GM15510 (cell line): ENCODE measurements around the gene RASAL2.

ENCODE experiments used
- POLR2A ChIP-seq: IDR thresholded peaks from 3 replicates; pipeline ENCODE4 v1.6.1; 2011; ENCODE audit warnings: borderline replicate concordance; ENCODE audit not compliant: insufficient read length; ENCODE audit errors: extremely low read depth

RASAL2 gene

GRCh38 chr1:178218550-178218949, 124.6 kb downstream of the RASAL2 start:
- TF ChIP-seq POLR2A = no peak

DNA sequence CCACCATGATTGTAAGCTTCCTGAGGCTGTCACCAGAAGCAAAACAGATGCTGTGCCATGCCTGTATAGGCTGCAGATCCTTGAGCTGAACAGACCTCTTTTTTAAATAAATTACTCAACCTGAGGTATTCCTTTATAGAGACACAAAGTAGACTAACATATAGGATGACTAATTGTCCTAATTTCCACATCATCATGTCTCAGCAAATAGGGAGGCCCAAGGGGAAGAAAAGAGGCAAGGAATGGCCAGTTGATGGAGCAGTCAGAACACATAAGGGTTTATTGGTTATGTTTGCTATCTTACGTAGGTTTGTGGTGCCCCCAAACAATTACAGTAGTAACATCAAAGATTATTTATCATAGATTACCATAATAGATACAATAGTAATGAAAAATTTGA, 126.2 kb downstream of the RASAL2 start:
- TF ChIP-seq POLR2A = no peak

- no peak for TF ChIP-seq POLR2A
Observed at GRCh38 chr1:178223289-178223688, 129.4 kb downstream of the RASAL2 start.

DNA sequence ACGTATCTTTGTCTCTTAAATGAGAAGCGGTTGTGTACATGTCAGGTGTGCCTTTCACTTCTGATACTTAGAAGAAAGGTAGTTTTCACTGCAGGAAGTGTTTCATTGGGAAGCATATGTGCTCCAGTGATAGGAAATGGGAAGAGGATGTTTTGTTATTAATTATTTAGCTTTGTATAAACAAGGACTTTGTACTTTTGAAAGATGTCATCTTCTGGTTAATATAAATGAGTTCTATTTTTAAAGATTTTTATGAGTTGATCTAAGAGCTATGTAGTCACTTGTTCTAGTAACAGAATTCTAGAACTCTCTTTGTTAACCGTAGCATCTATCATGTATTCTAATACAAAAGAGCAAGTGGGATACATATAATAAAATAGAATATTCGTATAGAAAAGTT, 130.5 kb downstream of the RASAL2 start:
- no peak for TF ChIP-seq POLR2A

DNA sequence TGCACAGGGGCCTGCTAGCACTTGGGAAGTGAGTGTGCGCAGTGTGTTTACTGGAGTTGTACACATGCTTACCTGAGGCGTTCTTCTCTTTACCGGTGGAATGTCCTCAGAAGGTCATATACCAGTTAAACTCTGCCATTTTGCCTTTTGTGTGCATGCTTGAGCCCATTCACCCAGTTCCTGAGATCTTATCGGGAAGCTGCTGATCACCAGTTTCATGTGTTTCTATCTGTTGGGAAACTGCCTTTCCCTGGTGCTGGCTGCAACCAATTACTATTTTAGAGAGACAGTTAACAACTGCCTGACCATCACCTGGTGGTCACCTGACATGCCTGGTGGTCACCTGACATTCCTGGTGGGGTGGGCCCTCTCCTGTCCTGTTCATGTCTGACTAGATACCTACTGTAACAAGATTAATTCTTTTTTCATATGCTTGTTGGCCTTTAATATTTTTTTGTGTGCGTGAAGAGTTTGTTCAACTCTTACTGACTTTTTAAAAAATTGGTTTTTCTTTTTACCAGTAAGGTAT, 137.0 kb downstream of the RASAL2 start:
- no peak for TF ChIP-seq POLR2A

DNA sequence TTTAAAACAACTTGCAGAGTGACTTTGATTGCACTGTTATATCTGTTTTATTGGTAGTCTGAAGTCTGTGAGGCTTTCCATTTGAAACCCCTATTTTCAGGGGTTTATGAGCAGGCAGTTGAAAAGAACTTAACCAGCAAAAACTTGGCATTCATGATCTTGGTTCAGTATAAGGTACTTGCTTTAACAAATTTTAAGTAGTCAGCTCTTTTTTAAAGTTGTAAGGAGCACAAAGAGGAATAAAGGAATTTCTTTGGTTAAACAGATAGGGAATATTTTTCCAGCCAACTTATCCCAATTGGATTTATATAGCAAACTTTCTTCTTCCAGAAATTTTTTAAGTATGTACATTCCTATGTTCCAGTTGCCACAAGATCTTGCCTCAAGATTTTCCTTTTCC, 138.2 kb downstream of the RASAL2 start:
- no peak for TF ChIP-seq POLR2A

DNA sequence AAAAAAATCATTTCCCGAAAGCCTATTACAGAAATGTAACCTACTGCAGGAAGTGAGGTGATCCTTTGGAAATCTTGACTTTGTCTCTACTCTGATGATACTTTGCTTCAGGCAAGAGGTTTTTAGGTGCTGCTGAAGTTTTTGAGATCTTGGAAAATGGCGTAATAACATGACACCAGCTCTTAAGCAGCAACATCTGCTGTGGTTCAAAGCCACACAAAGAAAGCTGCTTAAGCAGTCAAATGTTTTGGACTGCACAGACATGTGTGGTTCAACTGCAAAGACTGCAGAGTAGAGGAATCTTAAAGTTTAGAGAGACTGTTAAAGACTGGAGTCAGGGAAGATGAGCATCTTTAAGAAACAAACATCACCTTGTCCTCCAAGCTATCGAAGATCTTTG, 139.0 kb downstream of the RASAL2 start:
- no peak for TF ChIP-seq POLR2A

- TF ChIP-seq POLR2A = no peak
Observed at GRCh38 chr1:178237121-178237520, 143.2 kb downstream of the RASAL2 start.

DNA sequence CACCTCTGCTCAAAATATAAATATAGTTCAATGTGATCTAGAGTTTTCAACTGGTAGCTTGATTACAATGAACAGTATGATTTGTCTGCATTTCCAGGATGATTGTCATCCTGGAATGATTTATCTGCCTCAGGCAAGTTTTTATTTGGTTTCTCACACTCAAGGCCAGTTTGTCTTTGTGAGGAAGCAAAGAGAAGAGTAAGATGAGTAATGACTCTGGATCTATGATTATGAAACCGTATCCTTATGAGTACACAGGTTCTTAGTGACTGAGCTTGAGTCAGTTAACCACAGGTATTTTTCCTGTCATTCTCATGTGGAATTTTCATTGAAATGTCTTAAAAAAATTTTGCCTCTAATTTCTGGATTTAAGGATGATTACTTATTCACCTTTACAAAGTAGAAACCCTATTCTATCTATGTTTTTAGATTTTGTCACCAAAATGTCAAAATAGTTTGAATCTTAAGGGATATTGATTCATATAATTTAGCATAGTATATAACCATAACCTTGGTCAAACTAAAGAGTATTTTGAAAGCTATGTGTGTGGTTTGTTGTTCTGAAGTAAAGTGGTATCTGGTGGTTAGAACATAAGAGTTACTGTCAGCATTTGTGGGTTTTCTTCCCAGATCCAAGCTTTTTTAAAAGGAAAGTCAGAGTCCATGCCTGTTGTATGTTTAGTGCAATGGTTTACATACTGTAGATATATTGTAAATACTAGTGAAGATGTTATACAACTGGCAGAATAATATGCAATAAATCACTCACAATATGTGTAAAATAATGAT, 145.0 kb downstream of the RASAL2 start:
- TF ChIP-seq POLR2A = no peak

DNA sequence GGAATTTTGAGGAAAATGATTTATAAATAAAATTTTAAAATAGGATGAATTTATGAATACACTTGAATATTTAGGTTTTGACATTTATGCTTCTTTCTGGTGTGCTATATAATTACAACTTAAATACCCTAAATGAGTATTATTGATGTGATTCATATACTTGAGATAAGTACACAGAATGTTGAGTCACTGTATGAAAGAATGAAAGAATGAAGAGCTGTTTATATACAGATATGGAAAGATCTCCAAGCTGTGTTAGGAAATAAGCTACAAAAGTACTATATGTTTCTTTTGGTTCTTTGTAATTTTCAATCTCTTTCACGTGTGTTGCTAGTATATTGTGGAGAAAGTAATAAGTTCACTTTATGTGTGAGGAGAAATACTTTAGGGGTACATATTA, 147.2 kb downstream of the RASAL2 start:
- TF ChIP-seq POLR2A = no peak

DNA sequence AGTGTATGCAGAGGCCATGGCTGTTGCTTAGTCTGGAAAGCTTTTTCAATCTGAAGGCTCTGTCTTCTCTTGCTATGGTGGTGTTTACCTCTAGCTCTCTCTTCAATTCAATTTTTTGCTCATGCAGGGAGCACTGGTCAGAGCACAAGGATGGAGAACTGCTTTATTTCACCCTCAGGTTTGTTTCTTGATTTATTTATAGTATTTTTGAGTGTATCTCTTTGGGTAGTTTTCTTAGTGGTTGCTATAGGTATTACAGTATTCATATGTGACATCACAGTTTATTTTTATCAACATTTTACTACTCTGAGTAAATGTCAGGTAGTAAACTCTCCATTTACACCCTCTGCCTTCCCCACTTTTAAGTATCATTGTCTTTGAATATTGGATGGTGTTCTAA, 147.9 kb downstream of the RASAL2 start:
- no peak for TF ChIP-seq POLR2A

DNA sequence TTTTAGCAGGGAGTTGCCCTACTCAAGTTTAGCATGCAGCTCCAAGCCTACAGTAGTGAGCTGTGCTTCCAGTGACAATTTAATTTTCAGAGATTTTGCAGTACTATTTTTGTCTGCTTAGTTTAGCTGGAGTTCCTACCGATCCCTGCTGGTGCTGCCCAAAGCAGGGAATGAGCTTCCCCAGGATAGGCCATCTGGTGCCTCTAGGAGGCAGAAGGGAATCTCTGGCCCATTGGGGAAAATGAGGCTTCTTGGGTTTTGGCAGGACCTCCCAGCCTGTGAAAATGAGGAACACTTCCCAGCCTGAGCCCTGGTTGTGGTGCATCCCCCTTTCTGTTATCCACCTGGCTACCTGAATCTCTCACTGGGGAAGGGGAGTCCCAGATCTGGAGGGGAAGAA, 149.2 kb downstream of the RASAL2 start:
- TF ChIP-seq POLR2A = no peak

DNA sequence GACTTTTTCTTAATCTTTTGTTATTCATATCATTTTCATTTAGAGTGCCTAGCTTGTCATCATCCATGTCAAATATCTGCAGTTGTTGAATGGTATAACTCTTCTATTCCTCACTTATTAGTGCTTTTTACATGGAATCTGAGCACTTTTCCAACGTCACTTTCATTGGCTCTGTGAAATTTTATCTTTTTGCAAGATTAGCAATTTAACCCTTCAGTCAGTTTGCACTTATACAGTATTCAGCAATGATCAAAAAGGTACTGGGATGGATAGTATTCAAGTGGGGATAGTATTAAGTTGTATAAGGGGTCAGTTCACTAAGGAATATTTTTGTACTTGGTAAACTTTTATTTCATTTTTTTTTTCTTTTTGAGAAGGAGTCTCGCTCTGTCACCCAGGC, 150.0 kb downstream of the RASAL2 start:
- TF ChIP-seq POLR2A = no peak

GRCh38 chr1:178254433-178254832, 160.5 kb downstream of the RASAL2 start:
- no peak for TF ChIP-seq POLR2A

- TF ChIP-seq POLR2A = no peak
Observed at GRCh38 chr1:178258536-178258935, 164.6 kb downstream of the RASAL2 start.

- no peak for TF ChIP-seq POLR2A
Observed at GRCh38 chr1:178262120-178262500, 168.2 kb downstream of the RASAL2 start.
